GM18505 (cell line): ENCODE measurements around the gene FGR.

Experiments
- ATAC-seq: cut with Tn5 transposase; IDR thresholded peaks from one replicate; pipeline ENCODE4 v1.9.1; 2021; ENCODE audit not compliant: unreplicated experiment
- POLR2A ChIP-seq: IDR thresholded peaks from 4 replicates; pipeline ENCODE4 v1.6.1; 2011; ENCODE audit warnings: borderline replicate concordance; ENCODE audit not compliant: insufficient read depth, insufficient read length; ENCODE audit errors: extremely low read depth

FGR gene

GRCh38 chr1:27666294-27666693, 31.3 kb upstream of the FGR start:
- ATAC-seq = no peak

GRCh38 chr1:27665016-27665651, 30.1 kb upstream of the FGR start:
- ATAC-seq = no peak
- TF ChIP-seq POLR2A = peak; percentile 27

More at GRCh38 chr1:27666294-27666693, 31.3 kb upstream of the FGR start:
- no peak for TF ChIP-seq POLR2A

- TF ChIP-seq POLR2A = no peak
- ATAC-seq = no peak
Observed at GRCh38 chr1:27664291-27664690, 29.3 kb upstream of the FGR start.

- TF ChIP-seq POLR2A = peak; percentile 54
- no peak for ATAC-seq
Observed at GRCh38 chr1:27662707-27663393, 27.9 kb upstream of the FGR start.

- ATAC-seq = no peak
- no peak for TF ChIP-seq POLR2A
Observed at GRCh38 chr1:27662261-27662660, 27.3 kb upstream of the FGR start.

GRCh38 chr1:27661412-27662075, 26.6 kb upstream of the FGR start:
- ATAC-seq = no peak

GRCh38 chr1:27660300-27660835, 25.4 kb upstream of the FGR start:
- ATAC-seq = no peak
- no peak for TF ChIP-seq POLR2A

More at GRCh38 chr1:27661412-27662075, 26.6 kb upstream of the FGR start:
- no peak for TF ChIP-seq POLR2A

GRCh38 chr1:27659497-27660299, 24.7 kb upstream of the FGR start:
- TF ChIP-seq POLR2A = peak; percentile 68
- peak; percentile 71 for ATAC-seq

GRCh38 chr1:27658951-27659496, 24.0 kb upstream of the FGR start:
- no peak for TF ChIP-seq POLR2A
- no peak for ATAC-seq

- no peak for ATAC-seq
- no peak for TF ChIP-seq POLR2A
Observed at GRCh38 chr1:27656157-27656893, 21.3 kb upstream of the FGR start.

- TF ChIP-seq POLR2A = no peak
- ATAC-seq = no peak
Observed at GRCh38 chr1:27655151-27655937, 20.4 kb upstream of the FGR start.
